K562 treated with DMSO at 1 percent for 4 hours (cell line): Measurements from ENCODE around the gene ATF7IP2. TPM values are rescaled to one million over a fixed set of nuclear protein-coding genes. Genes with fewer than 3 reads are reported as not detected.

Experiments used
- total RNA-seq: library from RNA; unstranded; fragments of 300-600 nt; gene quantifications from 2 replicates; pipeline ENCODE4 v1.2.3, GENCODE V29; 2022; ENCODE audit not compliant: insufficient read depth

ATF7IP2 gene
- 129 and 168 TPM in 2 replicates for total RNA-seq

DNA sequence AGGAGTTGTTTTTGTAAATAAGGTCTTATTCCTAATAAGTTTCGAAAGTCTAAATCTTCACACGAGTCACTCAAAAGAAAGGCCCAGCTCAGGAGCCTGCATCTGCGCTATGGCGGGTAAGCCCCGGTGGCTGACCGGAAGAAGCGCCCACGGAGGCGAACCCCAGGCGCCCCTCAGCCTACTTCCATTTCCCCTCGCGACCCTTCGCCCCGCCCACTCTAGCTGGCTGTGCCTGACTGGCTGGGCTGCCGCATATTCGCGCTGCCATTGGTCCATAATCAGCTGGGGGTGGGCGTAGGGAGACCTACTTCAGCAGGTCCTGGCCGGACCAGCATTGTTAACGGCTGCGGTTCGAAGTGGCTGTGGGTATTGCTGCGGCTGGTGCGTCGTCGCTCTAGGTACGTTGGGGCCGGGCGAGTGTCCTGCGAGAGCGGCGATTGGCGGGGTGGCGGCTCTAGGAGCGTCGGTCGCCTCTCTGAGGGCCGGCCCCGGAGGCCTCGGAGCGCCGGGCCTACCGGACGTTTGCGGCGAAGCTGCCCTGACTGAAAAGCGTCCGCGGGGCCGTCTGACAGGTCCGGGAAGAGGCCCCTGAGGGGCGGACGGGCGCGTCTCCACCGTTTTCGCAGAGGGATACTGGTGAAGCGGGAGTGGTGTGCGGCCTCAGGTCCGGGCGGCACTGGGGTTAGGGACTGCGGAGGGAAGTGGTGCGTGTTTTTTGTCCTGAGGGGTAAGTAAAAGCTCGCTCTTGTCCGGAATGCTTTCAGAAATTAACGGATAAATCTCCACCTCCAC lies at the start of gene ATF7IP2:
Gene ATF7IP2 (plus strand): TSS at position 337 of the 792 bp plus-strand sequence. CDS start 44,560 bp downstream, outside the sequence.

Other genes with a start within 250 kb of the ATF7IP2 start
- not detected in 2 replicates for gene GRIN2A, start 203.6 kb upstream of the ATF7IP2 start, total RNA-seq
- 1.8 and 3.3 TPM in 2 replicates for gene EMP2, start 194.5 kb downstream of the ATF7IP2 start, total RNA-seq